PC-3 (cell line): ENCODE results near the gene KLKB1. TPM values are rescaled to one million over a fixed set of nuclear protein-coding genes. Genes with fewer than 3 reads are reported as not detected.
"Not testable (repeated sequence)": the region's sequence is repeated elsewhere in the genome, so short reads cannot be mapped to it uniquely, and the experiment has no call there.

ENCODE experiments used
- ATAC-seq: fragments of 200-7000 bp; cut with Tn5 transposase; 2 replicates; pipeline ENCODE4 v1.9.1; 2020; ENCODE audit warnings: mild to moderate bottlenecking, moderate library complexity
- BruUV-seq: library from RNA; stranded (reverse); fragments of 400-500 nt; replicated peaks from 2 replicates; lab custom pipeline; 2021; lab: Mats Ljungman, UMichigan
- CTCF ChIA-PET: fragments of 300-600 bp; sonication (Branson Sonifier 250); formaldehyde crosslinking; loops from one replicate; lab custom pipeline; 2022; ENCODE audit warnings: antibody characterized with exemption; lab: Charles Lee
- POLR2A ChIA-PET: fragments of 300-600 bp; sonication (Branson Sonifier 250); formaldehyde crosslinking; loops from one replicate; lab custom pipeline; 2022; ENCODE audit warnings: antibody characterized with exemption; ENCODE audit not compliant: unreplicated experiment; lab: Charles Lee
- DNase-seq: peaks from one replicate; pipeline ENCODE4 v3.0.0-alpha.2; 2015
- H2AFZ ChIP-seq: fragments of 300-600 bp; sonication (generic); 2 replicates; pipeline ENCODE4 v1.6.0; 2016; ENCODE audit warnings: antibody characterized with exemption, low read length
- H3F3A ChIP-seq: fragments of 300-600 bp; sonication (generic); one replicate; pipeline ENCODE4 v1.6.0; 2017; ENCODE audit warnings: antibody characterized with exemption, low read length, control low read depth, mild to moderate bottlenecking; ENCODE audit not compliant: unreplicated experiment
- H3K27ac ChIP-seq: fragments of 300-600 bp; sonication (generic); 2 replicates; pipeline ENCODE4 v1.5.1; 2016; ENCODE audit warnings: mild to moderate bottlenecking, low read length
- H3K27me3 ChIP-seq: fragments of 300-600 bp; sonication (generic); 2 replicates; pipeline ENCODE4 v1.6.1; 2016; ENCODE audit warnings: low read length, mixed read lengths
- H3K36me3 ChIP-seq: fragments of 300-600 bp; sonication (generic); 2 replicates; pipeline ENCODE4 v1.6.1; 2016; ENCODE audit warnings: low read depth, mixed run types, low read length, mixed read lengths
- H3K4me1 ChIP-seq: fragments of 300-600 bp; sonication (generic); 2 replicates; pipeline ENCODE4 v1.5.1; 2016; ENCODE audit warnings: low read length; ENCODE audit not compliant: insufficient read depth
- H3K4me2 ChIP-seq: fragments of 300-600 bp; sonication (generic); 2 replicates; pipeline ENCODE4 v1.6.0; 2016; ENCODE audit warnings: low read length
- H3K4me3 ChIP-seq: fragments of 300-600 bp; sonication (generic); 2 replicates; pipeline ENCODE4 v1.5.1; 2016; ENCODE audit warnings: mild to moderate bottlenecking, low read length, mixed read lengths
- H3K79me2 ChIP-seq: fragments of 300-600 bp; sonication (generic); 2 replicates; pipeline ENCODE4 v1.6.1; 2017; ENCODE audit warnings: low read length, mixed read lengths
- H3K9ac ChIP-seq: fragments of 300-600 bp; sonication (generic); 2 replicates; pipeline ENCODE4 v1.6.0; 2016; ENCODE audit warnings: mild to moderate bottlenecking, low read length
- H3K9me2 ChIP-seq: fragments of 300-600 bp; sonication (generic); replicated peaks from 2 replicates; pipeline ENCODE4 v1.6.1; 2016; ENCODE audit warnings: mixed run types, low read length, mixed read lengths
- H3K9me3 ChIP-seq: fragments of 300-600 bp; sonication (generic); 2 replicates; pipeline ENCODE4 v1.6.1; 2016; ENCODE audit warnings: low read length, mixed read lengths
- H4K20me1 ChIP-seq: fragments of 300-600 bp; sonication (generic); 2 replicates; pipeline ENCODE4 v1.6.1; 2016; ENCODE audit warnings: low read length, mixed read lengths
- CTCF ChIP-seq: fragments of 300-600 bp; sonication (generic); conservative IDR thresholded peaks from 2 replicates; pipeline ENCODE4 v1.5.1; 2017; ENCODE audit warnings: antibody characterized with exemption, low read depth, mild to moderate bottlenecking, low read length
- EZH2 ChIP-seq: fragments of 300-600 bp; sonication (generic); IDR thresholded peaks from one replicate; pipeline ENCODE4 v1.6.1; 2017; ENCODE audit warnings: antibody characterized with exemption, mild to moderate bottlenecking, low read length; ENCODE audit not compliant: unreplicated experiment
- EZH2phosphoT487 ChIP-seq: fragments of 300-600 bp; sonication (generic); IDR thresholded peaks from 2 replicates; pipeline ENCODE4 v1.6.1; 2018; ENCODE audit warnings: mild to moderate bottlenecking, antibody characterized with exemption, low read length, borderline replicate concordance
- intact Hi-C: fragments of 100-400 bp; cut with micrococcal nuclease; formaldehyde crosslinking; loops from 2 replicates; pipeline ENCODE4 v1.9.0; 2023
- total RNA-seq: library from RNA; depleted of rRNA; stranded (reverse); fragments of >200 nt; gene quantifications from 2 replicates; pipeline ENCODE4 v1.2.3, GENCODE V29; 2014

Gene KLKB1
- total RNA-seq, 1 experiment from 2014 or later = not detected

DNA sequence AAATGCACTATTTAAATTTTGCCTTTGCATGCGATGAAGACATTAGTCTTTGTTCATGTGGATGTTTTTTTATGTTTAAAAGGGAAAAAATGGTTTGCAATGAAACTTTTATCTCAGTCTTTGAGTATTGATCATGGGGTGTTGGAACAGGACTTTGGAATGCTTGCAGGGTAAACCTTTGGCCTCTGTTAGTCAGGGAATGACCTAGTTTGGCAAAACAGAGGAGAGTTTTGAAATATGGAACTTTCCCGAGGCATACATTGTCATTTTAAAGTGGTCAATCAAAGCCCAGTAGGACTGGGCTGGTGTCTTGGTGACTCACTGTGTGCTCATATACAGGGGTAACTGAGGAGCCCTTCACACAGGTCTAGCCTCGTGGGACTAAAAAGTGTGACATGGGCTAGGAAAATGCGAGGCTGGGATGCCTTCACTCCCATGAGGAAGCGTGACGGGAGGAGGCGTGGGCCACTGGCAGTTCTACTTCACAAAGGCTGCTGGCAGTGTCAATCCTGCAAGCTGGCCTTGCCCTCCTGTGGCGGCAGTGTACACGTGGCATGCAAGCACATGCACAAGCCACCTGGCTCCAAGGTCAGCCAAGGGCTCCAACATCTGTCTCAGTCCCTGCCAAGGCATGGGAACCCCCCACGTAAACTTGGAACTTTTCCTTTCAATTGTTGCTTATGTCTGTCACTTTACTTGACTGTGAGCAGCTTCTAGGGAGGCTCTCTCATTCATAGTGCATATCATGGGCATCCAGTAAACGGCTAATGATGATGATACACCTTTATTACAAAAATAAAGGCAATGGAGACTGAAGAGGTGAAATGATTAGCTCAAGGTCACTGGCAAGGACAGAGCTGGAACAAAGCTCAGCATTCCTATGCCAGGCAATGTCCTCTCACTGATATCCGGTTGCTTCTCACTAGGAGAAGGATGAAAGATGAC is 33.5 kb downstream of the KLKB1 start:
- Histone ChIP-seq H3K4me2 (no peak overlapping the region), H3F3A (no peaks in the 10 kb centered on the region), H3K79me2 (no peaks in the 10 kb centered on the region), H3K9me2 (no peaks in the 10 kb centered on the region), H2AFZ (no peak overlapping the region), H3K4me1 (no peaks in the 10 kb centered on the region), H3K27ac (no peak overlapping the region), H3K27me3 (peaks cover 54% of the 10 kb centered on the region), H3K9ac (no peak overlapping the region), H3K9me3 (no peaks in the 10 kb centered on the region), H4K20me1 (no peaks in the 10 kb centered on the region), H3K4me3 (no peak overlapping the region), H3K36me3 (no peaks in the 10 kb centered on the region)
- DNase-seq (no peak), ATAC-seq (no peak)
- BruUV-seq = no TSS peak
- ChIA-PET POLR2A (no interaction called here), CTCF (no interaction called here)
- TF ChIP-seq EZH2phosphoT487 (no peak), EZH2 (no peak), CTCF (no peak)
- intact Hi-C loops = no loop called here

DNA sequence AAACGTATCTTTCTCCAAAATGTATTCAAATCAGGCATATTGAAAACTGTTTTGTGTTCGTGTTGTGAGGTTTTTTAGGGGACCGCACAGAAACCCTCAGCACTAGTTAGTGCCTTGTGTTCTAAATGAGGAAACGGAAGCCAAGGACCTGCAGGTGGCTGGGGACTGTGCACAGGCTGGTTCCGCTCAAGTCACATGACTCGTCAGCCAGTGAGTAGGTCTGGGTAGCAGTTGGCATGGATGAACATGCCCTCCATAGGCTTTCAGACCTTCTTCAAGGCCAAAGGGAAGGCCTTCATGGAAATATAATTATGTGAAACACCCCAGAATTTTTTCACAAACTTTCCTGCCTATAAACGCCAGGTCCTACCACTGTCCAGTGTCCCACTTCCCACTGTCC is 37.4 kb downstream of the KLKB1 start:
- POLR2A ChIA-PET = interaction anchor here (0.6 kb wide), 1 partner anchor 43 kb away, joined by 3 read pairs; no protein-coding TSS in a partner anchor
- intact Hi-C loops = no loop called here
- Histone ChIP-seq H2AFZ (no peak overlapping the region), H4K20me1 (no peaks in the 10 kb centered on the region), H3K9me3 (no peaks in the 10 kb centered on the region), H3K27ac (no peak overlapping the region), H3K36me3 (no peaks in the 10 kb centered on the region), H3K4me3 (no peak overlapping the region), H3F3A (no peaks in the 10 kb centered on the region), H3K4me1 (no peaks in the 10 kb centered on the region), H3K27me3 (peaks cover 67% of the 10 kb centered on the region), H3K4me2 (no peak overlapping the region), H3K9ac (no peak overlapping the region), H3K9me2 (no peaks in the 10 kb centered on the region), H3K79me2 (no peaks in the 10 kb centered on the region)
- BruUV-seq = no TSS peak
- ATAC-seq (no peak), DNase-seq (no peak)
- TF ChIP-seq EZH2phosphoT487 (no peak), CTCF (no peak), EZH2 (no peak)
- CTCF ChIA-PET = no interaction called here

DNA sequence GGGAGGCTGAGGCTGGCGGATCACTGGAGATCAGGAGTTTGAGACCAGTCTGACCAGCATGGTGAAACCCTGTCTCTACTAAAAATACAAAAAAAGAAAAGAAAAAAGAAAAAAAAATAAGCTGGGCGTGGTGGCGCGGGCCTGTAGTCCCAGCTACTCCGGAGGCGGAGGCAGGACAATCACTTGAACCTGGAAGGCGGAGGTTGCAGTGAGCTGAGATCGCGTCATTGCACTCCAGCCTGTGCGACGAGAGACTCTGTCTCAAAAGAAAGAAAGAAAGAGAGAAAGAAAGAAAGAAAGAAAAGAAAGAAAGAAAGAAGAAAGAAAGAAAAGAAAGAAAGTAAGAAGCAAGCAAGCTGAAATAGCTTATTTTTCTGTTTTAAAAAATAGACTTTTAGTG is 37.9 kb downstream of the KLKB1 start:
- H3K9me3 ChIP-seq, H3F3A ChIP-seq, H4K20me1 ChIP-seq, CTCF ChIA-PET, H3K9ac ChIP-seq, H3K9me2 ChIP-seq, H2AFZ ChIP-seq, H3K79me2 ChIP-seq, H3K4me2 ChIP-seq, H3K4me1 ChIP-seq, ATAC-seq, BruUV-seq, POLR2A ChIA-PET, H3K27ac ChIP-seq, H3K36me3 ChIP-seq, intact Hi-C loops, DNase-seq, H3K4me3 ChIP-seq: not testable (repeated sequence)
- peaks cover 67% of the 10 kb centered on the region for H3K27me3 ChIP-seq
